ENCODE measurements around the gene KRT76.

Gene KRT76

GRCh38 chr12:52790427-52791270 is 13.5 kb upstream of the KRT76 start:
- no peak overlapping the region for H3K4me2 ChIP-seq
- peaks cover 28% of the 10 kb centered on the region for H3K4me1 ChIP-seq (ENCODE audit: low read depth, poor library complexity, severe bottlenecking)
- H3K9ac ChIP-seq: no peak overlapping the region
- H3K36me3 ChIP-seq (ENCODE audit: insufficient read depth): no peaks in the 10 kb centered on the region
- H2AFZ ChIP-seq (ENCODE audit: low read depth): no peak overlapping the region
- H3K4me3 ChIP-seq (IDR thresholded peaks at IDR 0.05; ENCODE audit: insufficient read depth, low read depth, low read length): no peak overlapping the region
- H3K27ac ChIP-seq: no peak overlapping the region
- H3K27me3 ChIP-seq (ENCODE audit: insufficient read depth, low read depth): peaks cover 8% of the 10 kb centered on the region
- no peak for TF ChIP-seq CTCF (conservative IDR thresholded peaks at IDR 0.05; ENCODE audit: low read depth, low read length)
- no peaks in the 10 kb centered on the region for H3K79me2 ChIP-seq (ENCODE audit: insufficient read depth, low read depth)
- no peaks in the 10 kb centered on the region for H4K20me1 ChIP-seq (ENCODE audit: insufficient read depth)

GRCh38 chr12:52789637-52790426 is 12.7 kb upstream of the KRT76 start:
- Histone ChIP-seq H4K20me1 (ENCODE audit: insufficient read depth) (no peaks in the 10 kb centered on the region), H2AFZ (ENCODE audit: low read depth) (no peak overlapping the region), H3K27ac (no peak overlapping the region), H3K36me3 (ENCODE audit: insufficient read depth) (no peaks in the 10 kb centered on the region), H3K27me3 (ENCODE audit: insufficient read depth, low read depth) (peaks cover 8% of the 10 kb centered on the region), H3K4me3 (IDR thresholded peaks at IDR 0.05; ENCODE audit: insufficient read depth, low read depth, low read length) (no peak overlapping the region), H3K4me2 (no peak overlapping the region), H3K79me2 (ENCODE audit: insufficient read depth, low read depth) (no peaks in the 10 kb centered on the region), H3K4me1 (ENCODE audit: low read depth, poor library complexity, severe bottlenecking) (peaks cover 28% of the 10 kb centered on the region), H3K9ac (no peak overlapping the region)
- TF ChIP-seq CTCF (conservative IDR thresholded peaks at IDR 0.05; ENCODE audit: low read depth, low read length): no peak

- no peak overlapping the region for H3K9ac ChIP-seq
- H3K79me2 ChIP-seq (ENCODE audit: insufficient read depth, low read depth): no peaks in the 10 kb centered on the region
- no peaks in the 10 kb centered on the region for H3K36me3 ChIP-seq (ENCODE audit: insufficient read depth)
- no peak overlapping the region for H2AFZ ChIP-seq (ENCODE audit: low read depth)
- no peak overlapping the region for H3K4me2 ChIP-seq
- TF ChIP-seq CTCF (conservative IDR thresholded peaks at IDR 0.05; ENCODE audit: low read depth, low read length): no peak
- H3K27ac ChIP-seq: no peak overlapping the region
- peaks cover 22% of the 10 kb centered on the region for H3K4me1 ChIP-seq (ENCODE audit: low read depth, poor library complexity, severe bottlenecking)
- no peaks in the 10 kb centered on the region for H4K20me1 ChIP-seq (ENCODE audit: insufficient read depth)
- H3K27me3 ChIP-seq (ENCODE audit: insufficient read depth, low read depth): peaks cover 8% of the 10 kb centered on the region
- H3K4me3 ChIP-seq (IDR thresholded peaks at IDR 0.05; ENCODE audit: insufficient read depth, low read depth, low read length): no peak overlapping the region
Observed at GRCh38 chr12:52788876-52789636, 11.9 kb upstream of the KRT76 start.

GRCh38 chr12:52788192-52788875 is 11.2 kb upstream of the KRT76 start:
- no peak overlapping the region for H3K9ac ChIP-seq
- H3K27me3 ChIP-seq (ENCODE audit: insufficient read depth, low read depth): peaks cover 12% of the 10 kb centered on the region
- no peak overlapping the region for H3K4me2 ChIP-seq
- no peak for TF ChIP-seq CTCF (conservative IDR thresholded peaks at IDR 0.05; ENCODE audit: low read depth, low read length)
- no peak overlapping the region for H3K4me3 ChIP-seq (IDR thresholded peaks at IDR 0.05; ENCODE audit: insufficient read depth, low read depth, low read length)
- H3K36me3 ChIP-seq (ENCODE audit: insufficient read depth): no peaks in the 10 kb centered on the region
- H3K27ac ChIP-seq: no peak overlapping the region
- H4K20me1 ChIP-seq (ENCODE audit: insufficient read depth): no peaks in the 10 kb centered on the region
- H2AFZ ChIP-seq (ENCODE audit: low read depth): no peak overlapping the region
- H3K79me2 ChIP-seq (ENCODE audit: insufficient read depth, low read depth): no peaks in the 10 kb centered on the region
- peaks cover 15% of the 10 kb centered on the region for H3K4me1 ChIP-seq (ENCODE audit: low read depth, poor library complexity, severe bottlenecking)

Data from KMS-11 (cell line).